Psoas muscle (tissue), 8 donors: ENCODE data around the gene ATRNL1. TPM values are rescaled to one million over a fixed set of nuclear protein-coding genes. Genes with fewer than 3 reads are reported as not detected.

Experiments
- ATAC-seq, 4 donors: fragments of 200-7000 bp; cut with Tn5 transposase; one replicate each; pipeline ENCODE4 v1.9.1; 2020; ENCODE audit warnings: moderate library complexity in 3 of 4, mild to moderate bottlenecking in 2 of 4
- DNase-seq, 2 donors: peaks; one replicate each; pipeline ENCODE4 v3.0.0-alpha.2; 2020
- H3K27ac ChIP-seq: fragments of 200-600 bp; one replicate; pipeline ENCODE4 v1.8.0; 2022
- H3K27me3 ChIP-seq, 3 donors: fragments of 200-600 bp in 1 of 3; one replicate each; pipeline versions ENCODE4 v1.6.1 to v1.8.0; 2013 to 2022; ENCODE audit warnings: low read length in 2 of 3, mild to moderate bottlenecking in 2 of 3, moderate library complexity in 1 of 3; ENCODE audit not compliant: insufficient read depth in 3 of 3
- H3K36me3 ChIP-seq, 2 donors: fragments of 200-600 bp in 1 of 2; one replicate each; pipeline versions ENCODE4 v1.6.1 to v1.8.0; 2013 to 2022; ENCODE audit warnings: low read depth in 1 of 2, mild to moderate bottlenecking in 1 of 2, moderate library complexity in 1 of 2; ENCODE audit not compliant: insufficient read depth in 1 of 2
- H3K4me1 ChIP-seq: fragments of 200-600 bp; one replicate; pipeline ENCODE4 v1.8.0; 2022
- H3K4me3 ChIP-seq: fragments of 200-600 bp; one replicate; pipeline ENCODE4 v1.8.0; 2022; ENCODE audit warnings: mild to moderate bottlenecking
- H3K9me3 ChIP-seq: fragments of 200-600 bp; one replicate; pipeline ENCODE4 v1.8.0; 2022
- WGBS, 3 donors: extraction: QIAGEN DNeasy Blood & Tissue Kit; methylation state at CpG; one replicate each; pipeline versions ENCODE4 v1.1.6 to v1.1.7; 2013; 5-methylcytosine and 5-hydroxymethylcytosine counted together
- intact Hi-C, 2 donors: fragments of 100-400 bp; cut with DNase I; formaldehyde crosslinking; loops; one replicate each; pipeline versions ENCODE4 v1.11.0 to v1.14.2; 2022
- polyA plus RNA-seq, 3 donors: library from polyadenylated mRNA; stranded (reverse); fragments of 200-250 nt; gene quantifications; one replicate each; pipeline ENCODE4 v1.2.3, GENCODE V29; 2013
- total RNA-seq, 4 donors: library from RNA; stranded (reverse); fragmentation: NEBNext Ultra II Directional in 2 of 4; extraction: Animal tissue kit (Norgen Biotek cat#: 25700) in 2 of 4; gene quantifications; one replicate each; pipeline versions ENCODE4 v1.2.1 to v1.2.4, GENCODE V29; 2021 to 2023
- TF ChIP-seq, protein P1 (sequence below): fragments of 200-600 bp; IDR thresholded peaks from one replicate; pipeline ENCODE4 v1.8.0; 2022; ENCODE audit warnings: antibody characterized with exemption
- donor health status: healthy with polysubstance abuse.
- donor health status: DM: no; HTN: no; CAD: no; lungs with moderate emphysema.
- donor health status: Bipolar disorder and iron deficiency.
- donor health status: healthy.
- donor health status: DM: yes; HTN: yes; CAD: no.
- donor health status: DM: no; HTN: no; CAD: no.
- donor health status: DM: no; HTN: no; CAD: no.
- donor health status: DM: yes; HTN: yes; CAD: no.

ATRNL1 gene
- total and polyA plus RNA-seq, 7 donors: 0.01 to 7.1 (median 2.2) TPM

DNA sequence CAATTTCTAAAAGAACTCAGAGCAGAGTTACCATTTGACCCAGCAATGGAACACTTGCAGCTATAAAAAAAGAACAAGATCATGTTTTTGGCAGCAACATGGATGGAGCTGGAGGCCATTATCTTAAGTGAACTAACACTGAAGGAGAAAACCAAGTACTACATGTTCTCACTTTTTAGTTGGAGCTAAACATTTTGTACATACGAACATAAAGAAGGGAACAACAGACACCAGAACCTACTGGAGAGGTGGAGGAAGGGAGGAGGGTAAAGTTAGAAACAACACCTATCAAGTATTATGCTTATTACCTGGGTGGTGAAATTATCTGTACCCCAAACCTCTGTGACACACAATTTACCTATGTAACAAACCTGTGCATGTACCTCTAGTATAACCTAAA lies 329.5 kb downstream of the ATRNL1 start:
- H3K4me3 ChIP-seq: no peak overlapping the region
- WGBS, 3 donors: 47 to 70% (median 68%) methylated on average over 1 of the region's 1 CpG
- H3K27me3 ChIP-seq: no peaks in the 10 kb centered on the region
- H3K27ac ChIP-seq: no peak overlapping the region
- TF ChIP-seq, protein P1, sequence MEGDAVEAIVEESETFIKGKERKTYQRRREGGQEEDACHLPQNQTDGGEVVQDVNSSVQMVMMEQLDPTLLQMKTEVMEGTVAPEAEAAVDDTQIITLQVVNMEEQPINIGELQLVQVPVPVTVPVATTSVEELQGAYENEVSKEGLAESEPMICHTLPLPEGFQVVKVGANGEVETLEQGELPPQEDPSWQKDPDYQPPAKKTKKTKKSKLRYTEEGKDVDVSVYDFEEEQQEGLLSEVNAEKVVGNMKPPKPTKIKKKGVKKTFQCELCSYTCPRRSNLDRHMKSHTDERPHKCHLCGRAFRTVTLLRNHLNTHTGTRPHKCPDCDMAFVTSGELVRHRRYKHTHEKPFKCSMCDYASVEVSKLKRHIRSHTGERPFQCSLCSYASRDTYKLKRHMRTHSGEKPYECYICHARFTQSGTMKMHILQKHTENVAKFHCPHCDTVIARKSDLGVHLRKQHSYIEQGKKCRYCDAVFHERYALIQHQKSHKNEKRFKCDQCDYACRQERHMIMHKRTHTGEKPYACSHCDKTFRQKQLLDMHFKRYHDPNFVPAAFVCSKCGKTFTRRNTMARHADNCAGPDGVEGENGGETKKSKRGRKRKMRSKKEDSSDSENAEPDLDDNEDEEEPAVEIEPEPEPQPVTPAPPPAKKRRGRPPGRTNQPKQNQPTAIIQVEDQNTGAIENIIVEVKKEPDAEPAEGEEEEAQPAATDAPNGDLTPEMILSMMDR: no peak
- ATAC-seq (no peak), DNase-seq (no peak)
- H3K4me1 ChIP-seq: no peaks in the 10 kb centered on the region
- peaks cover 6% of the 10 kb centered on the region for H3K9me3 ChIP-seq
- intact Hi-C loops: no loop called here
- no peaks in the 10 kb centered on the region for H3K36me3 ChIP-seq

DNA sequence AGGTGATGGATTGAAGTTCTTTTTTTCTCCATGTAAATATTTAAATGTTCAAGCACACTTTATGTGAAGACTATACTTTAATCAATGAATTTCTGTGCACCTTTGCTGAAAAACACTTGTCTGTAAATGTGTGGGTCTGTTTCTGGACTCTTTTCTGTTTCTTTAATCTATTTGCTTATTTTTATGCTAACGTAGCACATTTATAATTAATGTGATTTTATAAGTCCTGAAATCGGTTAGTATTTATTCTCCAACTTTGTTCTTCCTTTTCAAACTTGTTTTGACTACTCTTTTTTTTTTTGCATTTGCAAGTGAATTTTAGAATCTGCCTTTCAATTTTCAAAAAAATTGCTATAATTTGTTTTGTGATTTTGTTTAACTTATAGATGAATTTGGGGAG lies 334.4 kb downstream of the ATRNL1 start:
- ATAC-seq: no peak
- Histone ChIP-seq H3K4me1 (no peaks in the 10 kb centered on the region), H3K36me3 (no peaks in the 10 kb centered on the region), H3K4me3 (no peak overlapping the region), H3K9me3 (no peaks in the 10 kb centered on the region), H3K27me3 (no peaks in the 10 kb centered on the region), H3K27ac (no peak overlapping the region)
- TF ChIP-seq, protein P1: no peak
- 59 to 91% (median 66%) methylated on average over 2 of the region's 2 CpGs for WGBS, 3 donors
- intact Hi-C loops: no loop called here
- no peak for DNase-seq

DNA sequence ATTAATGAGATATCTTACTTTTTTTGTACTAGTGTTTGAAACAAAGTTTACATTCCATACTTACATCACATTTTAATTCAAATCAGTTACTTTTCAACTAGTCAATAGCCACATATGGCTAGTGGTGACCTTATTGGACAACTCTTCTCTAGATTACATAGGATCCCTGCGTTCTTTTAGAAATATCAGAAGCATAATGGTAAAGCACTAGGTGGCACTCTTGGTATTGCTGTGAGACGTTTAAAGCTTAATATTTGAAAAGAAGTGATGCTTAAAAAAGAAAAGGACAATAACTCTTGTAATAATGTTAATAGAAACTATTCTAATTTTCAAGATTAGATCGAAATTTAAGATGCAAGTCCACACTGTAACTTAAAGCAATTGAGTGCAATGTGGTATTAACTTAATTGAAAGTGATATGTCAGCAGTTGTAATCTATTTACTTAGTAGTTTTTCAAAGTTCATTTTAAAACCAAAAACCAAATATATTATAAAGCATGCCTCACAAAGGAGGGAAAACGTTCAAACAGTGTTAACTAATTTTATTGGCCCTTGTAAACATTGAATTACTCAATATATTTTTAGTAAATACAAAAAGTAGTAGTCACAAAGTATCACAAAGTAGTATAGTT lies 339.1 kb downstream of the ATRNL1 start:
- H3K27ac ChIP-seq: no peak overlapping the region
- H3K4me1 ChIP-seq: no peaks in the 10 kb centered on the region
- ATAC-seq (no peak), DNase-seq (no peak)
- H3K9me3 ChIP-seq: no peaks in the 10 kb centered on the region
- H3K4me3 ChIP-seq: no peak overlapping the region
- TF ChIP-seq, protein P1: no peak
- no peaks in the 10 kb centered on the region for H3K27me3 ChIP-seq
- intact Hi-C loops: no loop called here
- 20 to 24% (median 22%) methylated on average over 4 of the region's 4 CpGs for WGBS, 3 donors
- no peaks in the 10 kb centered on the region for H3K36me3 ChIP-seq

DNA sequence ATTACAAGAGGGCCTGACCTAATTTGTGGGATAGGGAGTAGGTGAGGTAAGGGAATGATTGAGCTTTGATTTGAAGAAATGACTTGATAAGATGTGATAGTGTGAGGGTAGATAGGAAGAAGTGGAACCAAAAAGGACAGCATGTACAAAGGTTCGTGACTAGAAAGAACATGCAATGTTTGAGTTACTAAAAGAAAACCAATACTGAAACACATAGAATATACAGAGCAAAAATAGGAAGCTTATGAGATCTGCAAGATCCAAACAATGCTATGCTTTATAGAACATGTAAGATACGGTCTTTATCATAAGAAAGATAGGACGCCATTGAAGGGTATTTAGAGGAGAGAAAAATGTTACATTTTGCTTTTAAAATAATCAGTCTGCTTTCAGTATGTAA lies 343.8 kb downstream of the ATRNL1 start:
- no peaks in the 10 kb centered on the region for H3K9me3 ChIP-seq
- intact Hi-C loops: no loop called here
- ATAC-seq (no peak), DNase-seq (no peak)
- no peak overlapping the region for H3K27ac ChIP-seq
- no peaks in the 10 kb centered on the region for H3K36me3 ChIP-seq
- no peaks in the 10 kb centered on the region for H3K4me1 ChIP-seq
- 79 to 86% (median 83%) methylated on average over 3 of the region's 3 CpGs for WGBS, 3 donors
- no peaks in the 10 kb centered on the region for H3K27me3 ChIP-seq
- TF ChIP-seq, protein P1: no peak
- H3K4me3 ChIP-seq: no peak overlapping the region
